Stimulated activated CD8-positive, alpha-beta memory T cell treated with anti-CD3 and anti-CD28 coated beads, Interleukin-12 subunit alpha, Interleukin-12 subunit beta, amount 100 ng/mL, for 4 hours (primary cell): ENCODE results near the gene PKP2.

Experiments used
- DNase-seq: peaks from one replicate; pipeline ENCODE4 v3.0.0-alpha.2; 2020; ENCODE audit warnings: low read depth

The PKP2 gene

GRCh38 chr12:32754111-32754510 lies 142.5 kb downstream of the PKP2 start:
- DNase-seq, result no peak

GRCh38 chr12:32753605-32754004 lies 143.0 kb downstream of the PKP2 start:
- DNase-seq, result no peak

- no peak for DNase-seq
Measured at GRCh38 chr12:32743264-32743663, 153.3 kb downstream of the PKP2 start.

GRCh38 chr12:32742133-32742532 lies 154.4 kb downstream of the PKP2 start:
- DNase-seq, result no peak
